Right cardiac atrium (tissue), 5 donors: Measurements from ENCODE around the gene C3orf20. TPM values are rescaled to one million over a fixed set of nuclear protein-coding genes. Genes with fewer than 3 reads are reported as not detected.
A peak's percentile ranks its signal among the peaks of the same experiment; 100 is the strongest.

Experiments
- ATAC-seq, 2 donors: fragments of 200-7000 bp; cut with Tn5 transposase; one replicate each; pipeline versions ENCODE4 v1.8.0 to v1.9.1; 2020; ENCODE audit warnings: moderate library complexity in 2 of 2, mild to moderate bottlenecking in 1 of 2
- DNase-seq, 3 donors: peaks; one replicate each; pipeline ENCODE4 v3.0.0-alpha.2; 2020
- H3K27ac ChIP-seq: one replicate; pipeline ENCODE4 v1.5.1; 2013; ENCODE audit warnings: mild to moderate bottlenecking, low read length, control low read depth, moderate library complexity
- H3K27me3 ChIP-seq: one replicate; pipeline ENCODE4 v1.6.1; 2013; ENCODE audit not compliant: control insufficient read depth, insufficient read depth
- H3K4me1 ChIP-seq: one replicate; pipeline ENCODE4 v1.6.1; 2013; ENCODE audit warnings: low read length; ENCODE audit not compliant: control insufficient read depth, insufficient read depth
- H3K4me3 ChIP-seq: one replicate; pipeline ENCODE4 v1.5.1; 2013; ENCODE audit warnings: low read length, control low read depth
- H3K9me3 ChIP-seq: one replicate; pipeline ENCODE4 v1.6.1; 2013; ENCODE audit warnings: low read length; ENCODE audit not compliant: control insufficient read depth
- WGBS: extraction: QIAGEN DNeasy Blood & Tissue Kit; methylation state at CpG from one replicate; pipeline ENCODE4 v1.1.7; 2013; 5-methylcytosine and 5-hydroxymethylcytosine counted together
- intact Hi-C, 4 donors: fragments of 100-400 bp; cut with DNase I; formaldehyde crosslinking; loops; one replicate each; pipeline versions ENCODE4 v1.11.0 to v1.14.0; 2022 to 2023
- polyA plus RNA-seq: library from polyadenylated mRNA; stranded (reverse); fragments of 200-250 nt; gene quantifications from one replicate; pipeline ENCODE4 v1.2.3, GENCODE V29; 2013
- total RNA-seq, 4 donors: library from RNA; stranded (reverse); fragmentation: NEBNext Ultra II Directional; extraction: Animal tissue kit (Norgen Biotek cat#: 25700); gene quantifications; one replicate each; pipeline ENCODE4 v1.2.1, GENCODE V29; 2021
- donor health status: healthy with polysubstance abuse.
- donor health status: DM: no; HTN: yes; CAD: no.
- donor health status: DM: no; HTN: no; CAD: no.
- donor health status: DM: no; HTN: yes; CAD: no; lungs with severe emphysema.
- donor health status: DM: yes; HTN: yes; CAD: no.

Gene C3orf20
- total and polyA plus RNA-seq, 5 donors, result 0.02 to 0.11 TPM; not detected in 3

GRCh38 chr3:14678015-14678503 lies 3.1 kb downstream of the C3orf20 start:
- ATAC-seq (no peak), DNase-seq (no peak)
- Histone ChIP-seq H3K4me1 (no peaks in the 10 kb centered on the region), H3K4me3 (no peak overlapping the region), H3K27ac (no peak overlapping the region), H3K9me3 (no peaks in the 10 kb centered on the region), H3K27me3 (no peaks in the 10 kb centered on the region)
- WGBS, result 69% methylated on average over 7 of the region's 7 CpGs
- intact Hi-C loops, result loop anchor here in 1 of 4 donors (10.0 kb wide), 1 partner anchor 237 kb away; no protein-coding TSS in a partner anchor

DNA sequence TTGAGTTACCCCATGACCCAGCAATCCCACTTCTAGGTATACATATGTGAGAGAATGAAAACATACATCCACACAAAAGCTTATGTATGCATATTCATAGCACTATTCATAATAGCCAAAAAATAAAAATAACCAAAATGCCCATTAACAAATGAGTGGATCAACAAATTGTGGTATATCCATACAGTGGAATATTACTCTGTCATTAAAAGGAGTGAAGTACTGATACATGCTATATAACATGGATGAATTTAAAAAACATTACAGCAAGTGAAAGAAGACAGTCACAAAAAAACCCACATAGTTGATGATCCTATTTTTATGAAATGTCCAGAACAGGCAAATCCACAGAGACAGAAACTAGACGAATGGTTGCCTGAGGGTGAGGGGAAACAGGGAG lies 5.2 kb downstream of the C3orf20 start:
- Histone ChIP-seq H3K27ac (no peak overlapping the region), H3K27me3 (no peaks in the 10 kb centered on the region), H3K4me1 (no peaks in the 10 kb centered on the region), H3K4me3 (no peak overlapping the region), H3K9me3 (no peaks in the 10 kb centered on the region)
- 73% methylated on average over 1 of the region's 1 CpG for whole genome bisulfite sequencing
- DNase-seq, result no peak
- no peak for ATAC-seq
- intact Hi-C loops, result loop anchor here in 1 of 4 donors (10.0 kb wide), 1 partner anchor 95 kb away; no protein-coding TSS in a partner anchor

DNA sequence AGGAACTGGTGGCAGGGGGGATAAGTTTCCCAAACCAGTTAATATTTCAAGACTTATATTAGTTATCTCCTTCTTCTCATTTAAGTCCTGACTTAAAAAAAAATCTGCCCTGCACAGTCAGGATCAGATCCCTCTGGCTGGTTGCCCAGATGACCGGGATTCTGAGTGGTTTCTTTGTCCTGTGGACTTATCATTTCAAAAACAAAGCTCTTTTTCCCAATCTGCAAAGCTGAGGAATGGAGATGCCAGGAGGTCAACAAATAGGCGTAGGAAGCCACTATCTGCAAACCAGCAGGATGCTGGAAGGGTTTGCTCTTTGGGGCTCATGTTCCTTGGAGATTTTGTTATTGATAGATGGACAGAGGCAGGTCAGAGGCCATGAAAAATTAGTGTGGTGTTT lies 5.8 kb downstream of the C3orf20 start:
- intact Hi-C loops, result loop anchor here in 1 of 4 donors (10.0 kb wide), 1 partner anchor 94 kb away; no protein-coding TSS in a partner anchor
- WGBS, result 26% methylated on average over 2 of the region's 2 CpGs
- Histone ChIP-seq H3K27ac (no peak overlapping the region), H3K4me1 (no peaks in the 10 kb centered on the region), H3K4me3 (no peak overlapping the region), H3K9me3 (no peaks in the 10 kb centered on the region), H3K27me3 (no peaks in the 10 kb centered on the region)
- ATAC-seq (peak; percentile 73 to 74), DNase-seq (peak; percentile 69 to 82 (median 72))

DNA sequence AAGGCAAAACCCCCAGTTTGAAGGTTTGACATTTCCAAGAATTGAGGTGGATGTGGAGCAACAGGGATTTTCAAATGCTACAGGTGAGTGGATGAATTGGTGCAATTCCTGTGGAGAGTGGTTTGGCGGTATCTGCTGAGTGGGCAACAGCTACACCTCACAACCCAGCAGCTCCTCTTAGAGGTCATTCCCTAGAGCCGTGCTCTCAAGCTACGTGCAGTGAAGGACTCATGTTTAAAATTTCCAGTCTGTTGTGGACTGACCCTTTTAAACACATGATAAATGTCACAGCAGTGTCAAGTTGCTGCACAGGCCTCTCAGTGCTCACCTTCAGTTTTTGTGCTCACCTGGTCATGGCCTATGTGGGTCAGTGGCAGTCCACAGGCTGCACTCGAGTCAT lies 9.5 kb downstream of the C3orf20 start:
- H3K4me1 ChIP-seq, result no peaks in the 10 kb centered on the region
- no peak overlapping the region for H3K27ac ChIP-seq
- no peak overlapping the region for H3K4me3 ChIP-seq
- no peak for DNase-seq
- intact Hi-C loops, result loop anchor here in 1 of 4 donors (10.0 kb wide), 1 partner anchor 90 kb away; no protein-coding TSS in a partner anchor
- H3K9me3 ChIP-seq, result no peaks in the 10 kb centered on the region
- WGBS, result 96% methylated on average over 4 of the region's 4 CpGs
- H3K27me3 ChIP-seq, result no peaks in the 10 kb centered on the region
- ATAC-seq, result no peak

GRCh38 chr3:14685179-14685578 lies 10.2 kb downstream of the C3orf20 start:
- Histone ChIP-seq H3K4me1 (no peaks in the 10 kb centered on the region), H3K4me3 (no peak overlapping the region), H3K9me3 (no peaks in the 10 kb centered on the region), H3K27ac (no peak overlapping the region), H3K27me3 (no peaks in the 10 kb centered on the region)
- WGBS, result 46% methylated on average over 4 of the region's 4 CpGs
- intact Hi-C loops, result loop anchor here in 2 of 4 donors (5.0 to 10.0 kb wide), 2 partner anchors 90 to 92 kb away; no protein-coding TSS in a partner anchor
- ATAC-seq, result no peak
- no peak for DNase-seq

GRCh38 chr3:14687360-14687759 lies 12.4 kb downstream of the C3orf20 start:
- H3K27ac ChIP-seq, result no peak overlapping the region
- WGBS, result 85% methylated on average over 3 of the region's 3 CpGs
- no peaks in the 10 kb centered on the region for H3K9me3 ChIP-seq
- H3K27me3 ChIP-seq, result no peaks in the 10 kb centered on the region
- H3K4me3 ChIP-seq, result no peak overlapping the region
- H3K4me1 ChIP-seq, result no peaks in the 10 kb centered on the region
- intact Hi-C loops, result loop anchor here in 2 of 4 donors (5.0 to 10.0 kb wide), 2 partner anchors 87 to 90 kb away; no protein-coding TSS in a partner anchor
- DNase-seq (no peak), ATAC-seq (no peak)

- intact Hi-C loops, result loop anchor here in 2 of 4 donors (5.0 to 10.0 kb wide), 2 partner anchors 86 to 89 kb away; no protein-coding TSS in a partner anchor
- ATAC-seq (no peak), DNase-seq (no peak)
- Histone ChIP-seq H3K27ac (no peak overlapping the region), H3K27me3 (no peaks in the 10 kb centered on the region), H3K4me1 (no peaks in the 10 kb centered on the region), H3K9me3 (no peaks in the 10 kb centered on the region), H3K4me3 (no peak overlapping the region)
- WGBS, result 79% methylated on average over 2 of the region's 2 CpGs
Observed at GRCh38 chr3:14688525-14688924, 13.6 kb downstream of the C3orf20 start.

DNA sequence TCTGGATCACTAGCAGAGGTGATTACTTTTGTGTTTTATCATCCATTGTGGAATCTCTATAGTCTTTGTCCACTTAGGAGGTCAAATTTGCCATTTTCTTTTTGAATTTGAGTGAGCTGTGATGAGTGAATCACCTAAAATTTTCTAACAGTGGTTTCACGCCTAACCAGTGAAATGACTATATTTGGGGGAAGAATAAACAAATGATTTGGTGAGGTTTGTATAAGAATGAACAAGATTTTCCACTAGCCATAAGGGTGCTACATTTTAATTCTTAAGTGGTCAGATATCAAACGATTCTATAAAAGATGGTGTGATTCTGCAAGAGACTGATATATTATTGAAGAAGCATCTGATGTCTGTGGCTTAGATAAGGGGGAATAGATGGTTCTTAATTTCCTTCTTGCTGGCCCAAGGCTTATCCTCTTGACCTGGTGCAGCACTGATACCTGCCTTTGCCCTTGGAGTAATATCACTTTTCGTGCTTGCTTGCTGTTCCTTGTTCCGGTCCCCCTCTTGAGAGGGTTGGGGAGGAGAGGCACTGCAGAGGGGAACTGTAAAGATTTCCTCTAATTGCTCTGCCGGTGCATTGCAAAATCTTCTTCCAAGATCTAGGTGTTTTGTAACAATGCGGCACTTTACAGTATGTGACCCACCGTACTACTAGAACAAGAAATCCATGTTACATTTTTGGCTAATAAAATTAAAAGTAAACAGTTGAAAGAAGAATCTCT lies 14.5 kb downstream of the C3orf20 start:
- ATAC-seq, result no peak
- intact Hi-C loops, result loop anchor here in 2 of 4 donors (5.0 to 10.0 kb wide), 2 partner anchors 85 to 88 kb away; no protein-coding TSS in a partner anchor
- 72% methylated on average over 7 of the region's 7 CpGs for WGBS
- Histone ChIP-seq H3K27ac (no peak overlapping the region), H3K4me3 (no peak overlapping the region), H3K27me3 (no peaks in the 10 kb centered on the region), H3K9me3 (no peaks in the 10 kb centered on the region), H3K4me1 (no peaks in the 10 kb centered on the region)
- no peak for DNase-seq

- Histone ChIP-seq H3K9me3 (no peaks in the 10 kb centered on the region), H3K4me3 (no peak overlapping the region), H3K27ac (no peak overlapping the region), H3K4me1 (no peaks in the 10 kb centered on the region), H3K27me3 (no peaks in the 10 kb centered on the region)
- intact Hi-C loops, result no loop called here
- DNase-seq (no peak), ATAC-seq (no peak)
- 86% methylated on average over 4 of the region's 4 CpGs for WGBS
Observed at GRCh38 chr3:14691239-14691638, 16.3 kb downstream of the C3orf20 start.

- WGBS, result 95% methylated on average over 1 of the region's 1 CpG
- no peaks in the 10 kb centered on the region for H3K9me3 ChIP-seq
Observed at GRCh38 chr3:14691719-14692118, 16.8 kb downstream of the C3orf20 start.

GRCh38 chr3:14698601-14699244 lies 23.8 kb downstream of the C3orf20 start:
- WGBS, result 98% methylated on average over 1 of the region's 1 CpG
- Histone ChIP-seq H3K27me3 (no peaks in the 10 kb centered on the region), H3K9me3 (no peaks in the 10 kb centered on the region), H3K4me3 (no peak overlapping the region), H3K4me1 (no peaks in the 10 kb centered on the region), H3K27ac (no peak overlapping the region)
- intact Hi-C loops, result no loop called here
- no peak for ATAC-seq
- DNase-seq, result no peak

More at GRCh38 chr3:14691719-14692118, 16.8 kb downstream of the C3orf20 start:
- intact Hi-C loops, result no loop called here
- Histone ChIP-seq H3K27me3 (no peaks in the 10 kb centered on the region), H3K27ac (no peak overlapping the region), H3K4me1 (no peaks in the 10 kb centered on the region), H3K4me3 (no peak overlapping the region)
- ATAC-seq (no peak), DNase-seq (no peak)
